COR-L47 (cell line): ENCODE measurements around the gene KRT76.
"Not testable (repeated sequence)": the region's sequence is repeated elsewhere in the genome, so short reads cannot be mapped to it uniquely, and the experiment has no call there.

Source experiments
- DNase-seq: peaks from one replicate; lab custom pipeline; 2025; lab: John Stamatoyannopoulos, UW

The KRT76 gene

DNA sequence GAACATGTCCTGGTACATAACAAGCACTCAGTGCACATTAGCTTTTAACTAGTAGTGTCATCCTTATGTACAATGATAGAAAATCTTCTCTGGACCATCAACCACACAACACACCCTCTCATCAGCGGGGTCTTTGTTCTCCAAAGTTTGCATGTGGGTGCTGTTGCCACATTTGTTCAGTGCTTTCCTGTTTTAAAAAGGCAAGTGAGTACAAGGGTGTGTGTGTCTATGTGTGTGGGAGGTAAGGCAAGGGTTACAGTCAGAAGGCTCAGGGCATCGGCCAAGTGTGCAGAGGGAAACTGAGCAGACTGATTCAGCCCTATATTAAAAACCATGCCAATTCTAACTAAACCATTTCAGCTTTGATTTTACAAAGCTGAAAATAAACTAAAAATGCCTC, 17.9 kb downstream of the KRT76 start:
- DNase-seq, result no peak

- no peak for DNase-seq
Observed at GRCh38 chr12:52757449-52758176, 19.5 kb downstream of the KRT76 start.

GRCh38 chr12:52756281-52756960, 20.7 kb downstream of the KRT76 start:
- no peak for DNase-seq

GRCh38 chr12:52755533-52755932, 21.6 kb downstream of the KRT76 start:
- DNase-seq, result no peak

DNA sequence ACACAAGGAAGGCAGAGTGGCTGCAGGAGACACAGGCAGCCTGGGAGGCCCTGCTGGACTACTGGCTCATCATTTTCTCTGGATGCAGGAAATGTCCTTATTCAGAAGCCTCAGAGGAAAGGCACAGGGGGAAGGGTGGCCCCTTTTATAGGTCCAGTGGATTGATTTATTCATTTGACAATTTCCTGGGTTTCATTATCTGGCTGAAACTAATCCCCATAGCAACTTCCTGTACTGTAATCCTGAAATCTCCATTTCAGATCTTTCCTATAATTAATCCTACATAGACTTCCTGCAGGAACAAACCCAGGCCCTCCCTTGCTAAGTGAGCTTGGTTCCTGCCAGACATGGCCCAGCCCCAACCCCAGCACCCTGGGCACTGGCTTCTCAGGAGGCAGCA, 23.0 kb downstream of the KRT76 start:
- peak; percentile 28 for DNase-seq

DNA sequence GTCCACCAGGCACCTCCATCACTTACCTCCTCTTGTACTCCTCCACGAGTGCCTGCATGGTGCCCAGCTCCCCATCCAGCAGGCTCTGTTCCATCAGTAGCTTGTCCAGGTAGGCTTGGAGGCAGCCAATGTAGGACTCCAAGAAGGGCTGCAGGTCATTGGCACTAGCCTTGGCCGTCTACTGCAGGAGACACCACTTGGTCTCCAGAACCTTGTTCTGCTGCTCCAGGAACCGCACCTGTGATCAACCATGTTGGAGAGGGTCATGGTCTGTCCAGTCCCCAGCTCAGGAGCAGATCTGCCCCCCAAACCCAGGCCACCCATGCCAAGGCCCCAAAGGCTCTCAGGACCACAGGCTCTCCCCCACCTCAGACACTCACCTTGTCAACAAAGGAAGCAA, 23.9 kb downstream of the KRT76 start:
- DNase-seq, result no peak

DNA sequence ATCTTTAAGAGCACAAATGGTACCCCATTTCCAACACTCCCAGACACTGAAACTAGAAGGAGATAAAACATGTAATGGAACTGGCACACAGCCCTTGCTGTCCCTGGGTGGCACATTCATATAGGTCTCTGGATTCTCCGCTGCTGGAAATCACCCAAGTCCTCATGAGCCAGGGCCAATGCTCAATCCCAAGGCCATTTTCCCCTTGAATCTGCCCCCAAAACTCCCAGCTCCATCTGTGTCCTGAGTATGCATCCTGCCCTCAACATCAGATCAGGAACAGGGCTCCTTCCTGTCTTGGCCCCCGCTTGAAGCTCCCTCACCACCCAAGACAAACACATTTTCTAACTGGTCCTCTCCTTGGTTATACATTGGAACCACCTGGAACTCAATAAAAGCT, 24.6 kb downstream of the KRT76 start:
- DNase-seq, result no peak

DNA sequence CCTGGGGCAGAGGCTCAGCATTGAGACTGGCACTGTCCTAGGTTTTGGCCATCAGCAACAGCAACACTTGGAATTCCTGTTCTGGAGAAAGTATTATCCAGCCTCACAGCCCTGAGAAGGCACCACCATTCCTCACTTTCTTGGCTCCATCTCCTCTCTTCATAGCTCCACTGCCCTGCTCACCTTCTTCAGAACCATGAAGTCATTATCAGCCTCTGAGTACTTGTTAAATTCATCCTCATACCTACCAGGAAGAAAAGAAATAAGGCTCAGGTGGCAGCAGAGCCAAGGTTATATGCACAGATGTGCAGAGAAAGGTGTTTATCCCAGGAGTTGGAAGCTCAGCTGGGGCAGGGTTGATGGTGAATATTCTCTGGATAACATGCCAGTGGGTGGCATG, 25.4 kb downstream of the KRT76 start:
- no peak for DNase-seq

- not testable (repeated sequence) for DNase-seq
Observed at GRCh38 chr12:52750532-52750931, 26.6 kb downstream of the KRT76 start.

DNA sequence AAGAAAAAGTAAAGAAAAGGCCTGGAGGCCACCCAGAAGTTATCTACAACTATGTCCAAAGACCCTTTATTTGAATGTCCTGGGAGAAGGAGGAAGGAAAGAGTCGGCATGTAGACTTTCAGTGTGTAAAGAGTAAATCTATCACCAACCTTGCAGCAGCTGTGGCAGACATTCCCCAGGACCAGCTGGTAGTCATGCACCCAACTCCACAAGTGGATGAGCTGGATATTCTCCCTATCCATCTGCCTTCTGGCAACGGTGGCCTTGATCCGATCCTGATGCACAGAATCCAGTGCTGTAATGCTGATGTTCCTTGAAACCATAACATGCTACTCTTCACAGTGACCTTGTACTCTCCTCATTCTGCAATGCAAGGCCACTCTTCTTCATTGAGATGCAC, 27.3 kb downstream of the KRT76 start:
- no peak for DNase-seq

GRCh38 chr12:52748578-52748977, 28.6 kb downstream of the KRT76 start:
- no peak for DNase-seq

GRCh38 chr12:52745554-52745953, 31.6 kb downstream of the KRT76 start:
- no peak for DNase-seq

DNA sequence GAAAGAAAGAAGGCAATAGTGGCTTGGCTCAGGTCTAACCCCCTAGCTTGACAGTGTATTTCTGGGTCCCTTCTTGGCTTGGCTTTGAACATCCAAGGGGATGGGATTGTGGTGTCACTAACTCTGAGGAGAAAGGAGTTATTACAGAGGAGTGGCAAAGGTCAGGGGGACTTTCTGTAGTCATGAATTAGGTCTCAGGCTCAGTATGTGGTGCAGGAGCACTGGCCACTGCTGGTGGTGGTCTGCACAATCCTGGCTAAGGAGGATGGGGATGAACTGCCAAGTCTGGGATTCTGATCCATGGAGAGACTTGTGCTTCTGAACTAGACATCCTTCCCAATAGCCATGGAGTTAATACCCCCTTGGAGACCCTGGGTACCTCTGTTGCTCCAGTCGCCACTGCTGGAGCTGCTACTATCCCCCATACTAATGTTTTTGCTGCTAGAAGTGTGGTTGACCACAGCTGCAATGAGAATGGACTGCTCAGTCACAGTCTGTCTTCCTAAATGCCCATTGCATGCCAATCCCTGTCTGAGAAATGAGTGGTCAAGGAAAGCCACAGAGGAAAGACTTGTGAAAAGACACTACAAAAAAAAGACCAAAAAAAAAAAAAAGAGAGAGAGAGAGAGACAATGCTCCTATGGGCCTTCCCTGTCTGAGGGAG, 32.5 kb downstream of the KRT76 start:
- DNase-seq, result no peak

DNA sequence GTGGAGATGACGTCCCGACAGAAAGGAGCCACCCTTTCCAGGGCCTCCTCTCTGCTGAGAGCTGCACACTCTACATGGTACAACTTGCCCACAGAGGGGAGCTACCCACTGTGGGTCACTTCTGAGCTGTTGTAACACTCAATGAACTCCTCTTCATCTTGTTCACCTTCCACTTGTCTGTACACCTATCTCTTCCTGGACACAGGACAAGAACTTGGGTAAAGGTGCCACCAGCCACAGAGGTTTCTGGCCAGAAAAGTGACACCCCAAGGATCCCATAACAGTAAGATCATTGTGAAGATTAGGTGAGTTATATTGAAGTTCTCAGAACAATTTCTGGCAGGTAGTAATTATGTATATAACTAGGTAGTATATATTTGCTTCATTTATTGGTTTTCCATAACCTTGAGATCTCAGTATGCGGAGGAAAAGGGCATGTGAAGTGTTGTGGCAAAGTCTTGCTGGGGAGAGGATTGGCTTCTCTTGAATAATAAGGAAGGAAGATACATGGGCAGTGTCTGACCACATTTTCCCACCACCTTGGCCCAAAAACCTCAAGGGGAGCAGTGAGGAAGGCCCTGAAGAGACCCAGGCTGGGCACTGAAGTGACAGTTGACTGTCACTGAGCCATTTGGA, 34.2 kb downstream of the KRT76 start:
- DNase-seq, result no peak

GRCh38 chr12:52742196-52742580, 35.0 kb downstream of the KRT76 start:
- DNase-seq, result no peak

DNA sequence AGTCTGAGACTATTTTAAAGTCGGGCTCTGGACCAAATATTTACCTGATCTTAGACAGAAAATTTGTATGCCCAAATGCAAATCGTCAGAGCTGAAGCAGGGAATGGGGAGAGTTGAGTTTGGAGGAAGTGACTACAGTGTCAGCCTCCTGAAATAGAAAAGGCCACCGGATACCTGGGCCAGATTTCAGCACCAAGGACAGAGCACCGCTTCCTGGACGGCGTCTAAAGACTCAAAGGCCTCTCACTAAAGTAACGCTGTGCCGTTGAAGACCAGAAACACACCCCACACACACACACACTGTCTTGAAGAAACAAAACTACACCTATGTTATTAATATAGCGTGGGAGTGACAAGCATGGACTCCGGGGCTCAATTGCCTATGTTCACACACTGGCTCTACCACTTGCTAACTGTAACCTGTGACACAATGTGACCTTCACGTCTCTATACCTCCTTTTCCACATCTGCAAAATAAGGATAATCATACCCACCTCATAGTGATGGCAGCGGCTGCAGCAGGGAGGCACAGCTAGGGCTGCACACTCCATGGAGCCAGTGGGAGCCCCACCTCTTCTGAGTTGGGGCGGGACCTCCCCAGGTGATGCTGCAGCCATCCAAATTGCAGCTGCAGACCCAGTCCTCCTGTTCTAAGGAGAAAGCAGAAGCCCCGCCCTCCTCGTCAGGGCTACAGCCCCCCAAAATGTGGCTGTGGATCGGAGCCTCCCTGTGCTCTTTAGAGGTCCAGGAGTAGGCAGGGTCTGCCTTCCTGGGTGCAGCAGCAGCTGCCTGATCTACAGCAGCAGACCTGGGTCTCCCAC, 35.6 kb downstream of the KRT76 start:
- DNase-seq, result no peak

- peak; percentile 55 for DNase-seq
Observed at GRCh38 chr12:52740584-52740983, 36.6 kb downstream of the KRT76 start.

DNA sequence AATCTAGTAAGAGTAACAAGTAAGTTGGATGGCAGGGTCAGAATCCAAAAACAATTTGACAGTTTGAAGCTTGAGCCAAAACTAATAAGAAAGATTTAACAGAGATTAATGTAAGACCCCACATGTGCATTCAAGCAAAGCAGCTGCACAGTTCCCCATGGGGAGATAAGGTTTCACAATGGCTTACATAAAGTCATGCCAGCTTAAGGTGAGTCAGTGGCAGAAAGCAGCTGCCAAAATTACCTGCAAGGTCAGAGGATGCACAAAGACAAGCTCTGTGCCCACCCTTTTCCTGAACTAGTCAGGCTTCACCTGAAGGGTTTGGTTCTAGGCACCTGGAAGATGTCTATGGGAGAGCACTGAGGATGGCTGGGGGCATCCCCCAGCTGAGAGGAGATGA, 37.2 kb downstream of the KRT76 start:
- peak; percentile 28 for DNase-seq

- no peak for DNase-seq
Observed at GRCh38 chr12:52735816-52736632, 41.1 kb downstream of the KRT76 start.

DNA sequence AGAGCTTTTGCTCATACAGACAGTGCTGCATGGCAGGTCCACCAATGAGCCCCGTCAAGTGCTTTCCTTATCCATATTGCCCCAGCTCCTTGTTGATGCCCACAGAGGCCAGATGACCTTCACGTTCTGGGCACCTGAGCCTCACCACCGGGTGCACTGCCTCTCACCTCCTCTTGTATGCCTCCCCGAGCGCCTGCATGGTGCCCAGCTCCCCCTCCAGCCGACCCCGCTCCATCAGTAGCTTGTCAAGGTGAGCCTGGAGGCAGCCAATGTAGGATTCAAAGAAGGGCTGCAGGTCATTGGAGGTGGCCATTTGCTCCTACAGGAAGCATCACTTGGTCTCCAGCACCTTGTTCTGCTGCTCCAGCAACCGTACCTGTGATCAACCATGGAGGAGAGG, 42.0 kb downstream of the KRT76 start:
- no peak for DNase-seq

DNA sequence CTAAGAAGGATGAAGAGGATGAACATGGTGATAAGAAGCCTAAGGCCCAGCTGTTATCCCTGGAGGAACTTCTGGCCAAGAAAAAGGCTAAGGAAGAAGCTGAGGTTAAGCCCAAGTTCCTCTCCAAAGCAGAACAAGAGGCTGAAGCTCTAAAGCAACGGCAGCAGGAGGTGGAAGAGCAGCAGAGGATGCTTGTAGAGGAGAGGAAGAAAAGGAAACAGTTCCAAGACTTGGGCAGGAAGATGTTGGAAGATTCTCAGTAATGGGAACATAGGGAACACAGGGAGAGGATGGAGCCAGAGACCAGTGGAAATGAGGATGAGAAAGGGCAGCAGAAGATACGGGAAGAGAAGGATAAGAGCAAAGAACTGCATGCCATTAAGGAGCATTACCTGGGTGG, 46.4 kb downstream of the KRT76 start:
- no peak for DNase-seq
